Mucosa of stomach (tissue), 1 donor: ENCODE results near the gene OOSP4B.
"Not testable (repeated sequence)": the region's sequence is repeated elsewhere in the genome, so short reads cannot be mapped to it uniquely, and the experiment has no call there.

Experiments used
- H3K27me3 ChIP-seq: one replicate; pipeline ENCODE4 v1.7.0; 2013; ENCODE audit warnings: mild to moderate bottlenecking, low read length; ENCODE audit not compliant: control insufficient read depth, insufficient read depth
- H3K36me3 ChIP-seq: one replicate; pipeline ENCODE4 v1.7.0; 2013; ENCODE audit warnings: low read length; ENCODE audit not compliant: control insufficient read depth, insufficient read depth
- H3K4me1 ChIP-seq: one replicate; pipeline ENCODE4 v1.7.0; 2013; ENCODE audit warnings: mild to moderate bottlenecking, low read length; ENCODE audit not compliant: control insufficient read depth, insufficient read depth
- H3K4me3 ChIP-seq: one replicate; pipeline ENCODE4 v1.7.0; 2013; ENCODE audit warnings: low read length
- H3K9ac ChIP-seq: one replicate; pipeline ENCODE4 v1.7.0; 2013; ENCODE audit warnings: mild to moderate bottlenecking, low read length, moderate library complexity
- H3K9me3 ChIP-seq: one replicate; pipeline ENCODE4 v1.7.0; 2013; ENCODE audit warnings: mild to moderate bottlenecking, low read length, moderate library complexity; ENCODE audit not compliant: control insufficient read depth
- donor health status: Pancreatic carcinoma.

The OOSP4B gene

DNA sequence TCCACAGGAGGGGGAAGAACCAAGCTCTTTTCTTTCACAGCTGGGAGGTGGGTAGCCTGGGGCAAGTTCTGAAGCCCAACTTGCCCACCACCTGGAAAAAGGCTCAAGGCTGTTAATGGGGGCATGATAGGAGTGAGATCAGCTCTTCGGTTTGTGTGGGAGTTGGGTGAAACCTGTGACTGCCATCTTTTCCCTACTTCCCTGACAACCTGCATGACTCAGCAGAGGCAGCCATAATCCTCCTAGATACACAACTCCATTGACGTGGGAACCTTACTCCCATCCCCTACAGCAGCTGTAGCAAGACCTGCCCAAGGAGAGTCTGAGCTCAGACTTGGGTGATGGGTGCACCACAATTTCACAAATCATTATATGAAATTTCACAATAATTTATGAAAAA lies 13.3 kb upstream of the OOSP4B start:
- Histone ChIP-seq H3K9ac (no peak overlapping the region), H3K4me1 (no peaks in the 10 kb centered on the region), H3K36me3 (no peaks in the 10 kb centered on the region), H3K9me3 (no peaks in the 10 kb centered on the region), H3K4me3 (no peak overlapping the region), H3K27me3 (no peaks in the 10 kb centered on the region)

DNA sequence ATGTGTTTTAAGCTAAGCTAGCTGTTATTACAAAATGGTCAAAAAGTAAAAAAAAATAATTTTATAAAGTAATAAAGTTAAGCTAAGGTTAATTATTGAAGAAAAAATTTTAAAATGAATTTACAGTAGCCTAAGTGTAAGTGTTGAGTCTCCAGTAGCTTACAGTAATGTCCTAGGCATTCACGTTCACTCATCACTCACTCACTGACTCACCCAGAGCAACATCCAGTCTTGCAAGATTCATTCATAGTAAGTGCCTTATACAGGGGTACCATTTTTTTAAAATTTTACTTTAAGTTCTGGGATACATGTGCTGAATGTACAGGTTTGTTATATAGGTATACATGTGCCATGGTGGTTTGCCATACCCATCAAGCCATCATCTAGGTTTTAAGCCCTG lies 11.6 kb upstream of the OOSP4B start:
- Histone ChIP-seq H3K9me3 (no peaks in the 10 kb centered on the region), H3K27me3 (no peaks in the 10 kb centered on the region), H3K4me3 (no peak overlapping the region), H3K36me3 (no peaks in the 10 kb centered on the region), H3K4me1 (no peaks in the 10 kb centered on the region), H3K9ac (no peak overlapping the region)

DNA sequence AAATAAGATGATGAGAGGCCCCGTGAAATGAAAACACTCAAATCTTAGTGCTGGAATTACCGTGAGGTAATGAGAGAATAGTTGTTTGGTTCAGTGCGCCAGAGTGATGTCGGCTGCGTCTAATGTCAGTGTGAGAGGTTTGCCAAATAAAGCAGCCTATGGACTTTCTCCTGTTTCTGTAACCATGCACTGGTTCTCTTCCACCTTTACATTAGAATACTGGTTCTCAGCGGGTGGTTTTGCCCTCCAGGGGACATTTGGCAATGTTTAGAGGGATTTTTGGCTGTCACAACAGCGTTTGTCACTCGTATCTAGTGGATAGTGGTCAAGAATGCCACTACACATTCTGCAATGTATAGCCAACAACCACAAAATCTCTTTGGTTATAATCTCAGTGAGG lies 1.1 kb downstream of the OOSP4B start:
- Histone ChIP-seq H3K9me3 (no peaks in the 10 kb centered on the region), H3K27me3 (no peaks in the 10 kb centered on the region), H3K4me3 (no peak overlapping the region), H3K9ac (no peak overlapping the region), H3K36me3 (no peaks in the 10 kb centered on the region), H3K4me1 (no peaks in the 10 kb centered on the region)

DNA sequence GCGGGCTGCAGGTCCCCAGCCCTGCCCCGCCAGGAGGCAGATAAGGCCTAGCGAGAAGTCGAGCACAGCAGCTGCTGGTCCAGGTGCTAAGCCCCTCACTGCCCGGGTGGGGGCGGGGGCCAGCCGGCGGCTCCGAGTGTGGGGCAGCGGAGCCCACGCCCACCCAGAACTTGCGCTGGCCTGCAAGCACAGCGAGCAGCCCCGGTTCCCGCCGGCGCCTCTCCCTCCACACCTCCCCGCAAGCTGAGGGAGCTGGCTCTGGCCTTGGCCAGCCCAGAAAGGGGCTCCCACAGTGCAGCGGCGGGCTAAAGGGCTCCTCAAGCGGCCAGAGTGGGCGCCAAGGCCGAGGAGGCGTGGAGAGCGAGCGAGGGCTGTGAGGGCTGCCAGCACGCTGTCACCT lies 3.4 kb downstream of the OOSP4B start:
- not testable (repeated sequence) for H3K4me1 ChIP-seq, H3K9ac ChIP-seq

DNA sequence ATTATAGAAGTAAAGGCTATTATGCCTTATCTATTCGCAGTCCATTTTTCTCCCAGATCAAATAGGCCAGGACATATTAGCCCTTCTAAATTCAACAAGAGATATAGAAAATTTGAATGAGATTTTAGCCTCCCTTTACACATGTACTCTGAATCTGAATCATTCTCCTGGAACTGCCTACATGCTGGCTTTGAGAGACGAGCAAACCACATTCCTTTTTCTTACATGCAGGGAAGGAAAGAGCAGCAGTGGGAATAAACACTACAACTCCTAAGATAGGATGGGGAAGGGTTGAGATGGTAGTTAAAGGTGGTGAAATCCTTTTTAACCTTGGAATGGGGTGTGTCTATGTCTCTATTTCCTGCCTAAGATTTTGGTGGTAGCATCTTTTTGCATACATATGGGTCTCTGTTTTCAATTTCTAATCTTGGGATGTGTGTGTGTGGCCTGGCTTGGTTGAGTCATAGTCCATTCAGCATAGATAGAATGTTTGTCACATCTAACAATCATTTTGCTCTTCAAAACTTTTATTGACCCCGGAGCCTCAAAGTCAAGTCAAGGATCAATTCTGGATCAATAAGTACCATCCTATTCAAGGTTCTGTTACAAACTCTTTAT lies 12.1 kb downstream of the OOSP4B start:
- H3K4me1 ChIP-seq = no peaks in the 10 kb centered on the region
- no peak overlapping the region for H3K9ac ChIP-seq

More for the DNA sequence above, 3.4 kb downstream of the OOSP4B start:
- not testable (repeated sequence) for H3K9me3 ChIP-seq, H3K4me3 ChIP-seq, H3K27me3 ChIP-seq, H3K36me3 ChIP-seq

DNA sequence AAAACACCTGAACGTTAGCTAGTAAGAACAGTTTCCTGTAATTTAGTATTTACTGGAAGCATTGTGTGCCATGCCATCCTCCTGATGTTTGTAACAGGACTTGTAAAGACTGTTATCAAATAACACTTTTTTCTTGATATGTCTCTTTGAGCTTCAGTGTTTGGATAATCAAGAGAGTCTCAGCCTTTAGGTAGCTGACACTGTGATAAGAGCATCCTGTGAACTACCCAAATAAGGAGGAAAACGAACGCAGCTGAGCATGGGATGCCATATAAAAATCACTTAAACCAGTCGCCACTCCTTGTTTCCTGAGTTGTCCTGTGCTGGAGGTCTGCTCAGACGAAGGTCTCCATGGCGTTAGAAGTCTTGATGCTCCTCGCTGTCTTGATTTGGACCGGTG lies 23.1 kb downstream of the OOSP4B start, which contains the start of gene OOSP2:
OOSP2 (plus strand) TSS at position 301 of the 400 bp plus-strand sequence; CDS start at position 352, 51 bp downstream.
- H3K4me1 ChIP-seq = no peaks in the 10 kb centered on the region
- H3K4me3 ChIP-seq = no peak within 1 kb of the TSS

More for the DNA sequence above, 12.1 kb downstream of the OOSP4B start:
- Histone ChIP-seq H3K27me3 (no peaks in the 10 kb centered on the region), H3K4me3 (no peak overlapping the region), H3K36me3 (no peaks in the 10 kb centered on the region), H3K9me3 (no peaks in the 10 kb centered on the region)

DNA sequence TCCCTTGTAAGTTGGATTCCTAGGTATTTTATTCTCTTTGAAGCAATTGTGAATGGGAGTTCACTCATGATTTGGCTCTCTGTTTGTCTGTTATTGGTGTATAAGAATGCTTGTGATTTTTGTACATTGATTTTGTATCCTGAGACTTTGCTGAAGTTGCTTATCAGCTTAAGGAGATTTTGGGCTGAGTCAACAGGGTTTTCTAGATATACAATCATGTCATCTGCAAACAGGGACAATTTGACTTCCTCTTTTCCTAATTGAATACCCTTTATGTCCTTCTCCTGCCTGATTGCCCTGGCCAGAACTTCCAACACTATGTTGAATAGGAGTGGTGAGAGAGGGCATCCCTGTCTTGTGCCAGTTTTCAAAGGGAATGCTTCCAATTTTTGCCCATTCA lies 33.4 kb downstream of the OOSP4B start:
- H3K36me3 ChIP-seq, H3K9ac ChIP-seq, H3K9me3 ChIP-seq, H3K27me3 ChIP-seq, H3K4me3 ChIP-seq, H3K4me1 ChIP-seq: not testable (repeated sequence)

More for the DNA sequence above, 23.1 kb downstream of the OOSP4B start, which contains the start of gene OOSP2:
- H3K36me3 ChIP-seq = no peaks in the 10 kb centered on the region
- no peaks in the 10 kb centered on the region for H3K27me3 ChIP-seq
- no peaks in the 10 kb centered on the region for H3K9me3 ChIP-seq
- H3K9ac ChIP-seq = no peak within 1 kb of the TSS

DNA sequence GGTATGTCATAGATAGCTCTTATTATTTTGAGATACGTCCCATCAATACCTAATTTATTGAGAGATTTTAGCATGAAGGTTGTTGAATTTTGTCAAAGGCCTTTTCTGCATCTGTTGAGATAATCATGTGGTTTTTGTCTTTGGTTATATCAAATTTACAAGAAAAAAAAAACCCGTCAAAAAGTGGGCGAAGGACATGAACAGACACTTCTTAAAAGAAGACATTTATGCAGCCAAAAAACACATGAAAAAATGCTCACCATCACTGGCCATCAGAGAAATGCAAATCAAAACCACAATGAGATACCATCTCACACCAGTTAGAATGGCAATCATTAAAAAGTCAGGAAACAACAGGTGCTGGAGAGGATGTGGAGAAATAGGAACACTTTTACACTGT lies 33.9 kb downstream of the OOSP4B start:
- H3K9me3 ChIP-seq, H3K9ac ChIP-seq, H3K27me3 ChIP-seq, H3K36me3 ChIP-seq, H3K4me1 ChIP-seq, H3K4me3 ChIP-seq: not testable (repeated sequence)

DNA sequence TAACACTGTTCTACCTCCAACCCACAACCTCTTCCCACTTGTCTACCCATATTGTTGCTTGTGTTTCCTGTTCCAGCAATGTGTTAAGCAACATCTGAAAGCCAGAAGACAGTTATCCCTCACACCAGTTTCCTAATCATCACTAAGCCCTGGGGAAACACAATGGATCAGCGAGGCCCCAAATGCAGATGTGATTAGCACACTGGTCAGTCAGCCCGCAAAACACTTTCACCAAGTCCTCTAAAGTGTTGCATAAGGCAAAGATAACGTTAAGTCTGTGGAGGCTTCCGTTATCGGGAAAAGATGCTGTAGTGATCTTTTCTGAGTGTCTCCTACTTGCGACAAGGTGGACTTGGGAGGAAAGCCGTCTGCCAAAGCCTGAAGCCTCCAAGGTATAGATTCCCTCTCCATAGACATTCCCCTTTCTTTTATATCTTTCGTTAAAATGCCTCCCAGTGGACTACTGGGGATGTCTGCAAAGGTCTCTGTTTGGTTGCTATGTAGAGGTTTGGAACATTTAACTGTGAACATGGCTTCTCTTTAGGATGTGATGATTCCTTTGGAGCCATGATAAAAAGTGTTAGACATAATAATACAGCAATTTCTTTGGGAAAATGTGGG lies 39.5 kb downstream of the OOSP4B start, which contains the start of gene MS4A3:
MS4A3 (plus strand) TSS at position 317 of the 621 bp plus-strand sequence. CDS start 4,496 bp downstream, outside the sequence.
- Histone ChIP-seq H3K9ac (no peak within 1 kb of the TSS), H3K27me3 (no peaks in the 10 kb centered on the region), H3K4me3 (no peak within 1 kb of the TSS), H3K36me3 (no peaks in the 10 kb centered on the region), H3K4me1 (no peaks in the 10 kb centered on the region), H3K9me3 (no peaks in the 10 kb centered on the region)

DNA sequence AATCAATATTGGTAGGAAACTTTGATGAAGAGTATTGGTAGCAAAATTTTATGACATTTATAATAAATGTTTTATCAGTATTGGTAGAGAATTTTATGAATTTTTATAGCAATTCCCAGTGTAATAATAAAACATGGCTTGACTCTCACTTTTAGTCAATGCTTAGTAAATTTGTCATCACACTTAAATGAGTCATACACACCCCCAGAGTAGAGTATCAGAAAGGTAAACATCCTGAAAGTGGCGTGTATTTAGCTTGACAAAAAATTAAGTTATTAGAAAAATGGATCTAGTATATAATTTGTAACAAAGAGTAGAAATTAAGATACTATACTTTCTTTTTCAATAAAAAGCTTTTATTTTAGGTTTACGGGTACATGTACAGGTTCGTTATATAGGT lies 42.1 kb downstream of the OOSP4B start:
- no peak overlapping the region for H3K9ac ChIP-seq

DNA sequence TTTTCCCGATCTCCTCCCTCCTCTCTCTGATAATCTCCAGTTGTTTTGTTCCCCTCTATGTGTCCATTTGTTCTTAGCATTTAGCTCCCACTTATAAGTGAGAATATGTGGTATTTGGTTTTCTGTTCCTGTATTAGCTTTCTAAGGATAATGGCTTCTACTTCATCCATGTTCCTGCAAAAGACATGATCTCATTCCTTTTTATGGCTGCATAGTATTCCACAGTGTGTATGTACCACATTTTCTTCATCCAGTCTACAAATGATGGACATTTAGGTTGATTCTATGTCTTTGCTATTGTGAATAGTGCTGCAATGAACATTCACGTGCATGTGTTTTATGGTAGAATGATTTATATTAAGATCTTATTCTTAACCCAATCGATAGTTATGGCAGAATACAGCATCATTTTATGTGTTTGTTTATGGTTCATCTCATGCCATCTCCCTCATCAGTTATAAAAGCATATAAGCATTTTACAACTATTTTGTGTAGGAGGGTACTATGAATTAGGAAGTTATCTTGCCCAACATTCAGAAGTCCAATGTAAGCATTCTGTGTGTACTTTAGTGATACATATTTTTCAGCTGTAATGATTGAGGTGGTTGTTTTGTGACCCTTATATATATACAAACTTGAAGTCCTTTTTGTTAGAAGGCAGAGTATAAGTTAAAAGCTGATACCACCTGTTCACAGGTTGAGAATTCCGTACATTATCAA lies 42.7 kb downstream of the OOSP4B start:
- H3K27me3 ChIP-seq = no peaks in the 10 kb centered on the region
- no peaks in the 10 kb centered on the region for H3K4me1 ChIP-seq
- H3K36me3 ChIP-seq = no peaks in the 10 kb centered on the region
- H3K4me3 ChIP-seq = no peak overlapping the region
- H3K9ac ChIP-seq = no peak overlapping the region
- H3K9me3 ChIP-seq = no peaks in the 10 kb centered on the region

More for the DNA sequence above, 42.1 kb downstream of the OOSP4B start:
- H3K9me3 ChIP-seq = no peaks in the 10 kb centered on the region
- no peaks in the 10 kb centered on the region for H3K27me3 ChIP-seq
- no peaks in the 10 kb centered on the region for H3K4me1 ChIP-seq
- H3K4me3 ChIP-seq = no peak overlapping the region
- no peaks in the 10 kb centered on the region for H3K36me3 ChIP-seq

DNA sequence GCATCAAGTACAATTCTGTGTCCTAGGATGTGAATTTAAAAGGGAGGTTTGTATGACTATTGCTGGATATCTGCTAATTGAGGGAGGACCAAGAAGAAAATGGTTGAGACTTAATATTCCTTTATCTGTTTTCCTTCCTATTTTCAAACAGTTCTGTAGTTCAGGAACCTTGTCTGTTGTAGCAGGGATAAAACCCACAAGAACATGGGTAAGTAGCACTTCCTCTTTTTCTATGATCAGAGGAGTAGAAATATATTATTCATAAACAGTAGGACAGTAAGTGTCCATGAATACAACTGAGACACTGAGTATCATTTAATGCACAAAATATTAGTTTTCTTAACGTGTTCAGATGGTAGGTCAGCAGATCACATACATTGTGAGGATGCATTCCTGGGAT lies 47.1 kb downstream of the OOSP4B start:
- Histone ChIP-seq H3K9ac (no peak overlapping the region), H3K4me3 (no peak overlapping the region), H3K36me3 (no peaks in the 10 kb centered on the region), H3K9me3 (no peaks in the 10 kb centered on the region), H3K4me1 (no peaks in the 10 kb centered on the region), H3K27me3 (no peaks in the 10 kb centered on the region)
